ENCODE data around the gene SAMD1. TPM values are rescaled to one million over a fixed set of nuclear protein-coding genes. Genes with fewer than 3 reads are reported as not detected.

Gene SAMD1
- polyA plus RNA-seq (2013, experiment 1 of 2; ENCODE audit: insufficient read length): 42.3 TPM
- polyA plus RNA-seq (2013, experiment 2 of 2; ENCODE audit: insufficient read length): 32.6 TPM

GRCh38 chr19:14090509-14091080 lies at the start of gene SAMD1:
Gene SAMD1 (minus strand): TSS chr19:14090751.
- peak; percentile 89 for DNase-seq

GRCh38 chr19:14139944-14140343 lies 49.4 kb upstream of the SAMD1 start:
- DNase-seq: no peak

GRCh38 chr19:14138576-14139265 lies 48.2 kb upstream of the SAMD1 start:
- peak; percentile 48 for DNase-seq

- DNase-seq: peak; percentile 100
These were observed 46.1 kb upstream of the SAMD1 start, which contains the start of gene ASF1B for GRCh38 chr19:14136509-14137281. Gene ASF1B (minus strand): TSS chr19:14136589. CDS start chr19:14136456, 133 bp downstream.

- DNase-seq: no peak
These were observed 45.5 kb upstream of the SAMD1 start for GRCh38 chr19:14135985-14136508.

- no peak for DNase-seq
These were observed 44.8 kb upstream of the SAMD1 start for GRCh38 chr19:14135355-14135754.

GRCh38 chr19:14127929-14128509 lies 37.5 kb upstream of the SAMD1 start:
- no peak for DNase-seq

- no peak for DNase-seq
These were observed 36.6 kb upstream of the SAMD1 start for GRCh38 chr19:14127176-14127575.

- no peak for DNase-seq
These were observed 32.4 kb upstream of the SAMD1 start for GRCh38 chr19:14122924-14123323.

GRCh38 chr19:14120497-14120780 lies 29.9 kb upstream of the SAMD1 start:
- no peak for DNase-seq

GRCh38 chr19:14119644-14120496 lies 29.3 kb upstream of the SAMD1 start:
- no peak for DNase-seq

- no peak for DNase-seq
These were observed 28.6 kb upstream of the SAMD1 start for GRCh38 chr19:14119146-14119545.

GRCh38 chr19:14118165-14119051 lies 27.9 kb upstream of the SAMD1 start:
- DNase-seq: peak; percentile 43

- peak; percentile 99 for DNase-seq
These were observed 27.2 kb upstream of the SAMD1 start, which contains the start of gene PRKACA for GRCh38 chr19:14117668-14118164. Gene PRKACA (minus strand): TSS chr19:14117762. CDS start chr19:14117547, 215 bp downstream.

GRCh38 chr19:14116918-14117578 lies 26.5 kb upstream of the SAMD1 start:
- DNase-seq: no peak

- no peak for DNase-seq
These were observed 26.0 kb upstream of the SAMD1 start for GRCh38 chr19:14116525-14116917.

- DNase-seq: no peak
These were observed 25.2 kb upstream of the SAMD1 start for GRCh38 chr19:14115756-14116155.

- DNase-seq: no peak
These were observed 24.3 kb upstream of the SAMD1 start for GRCh38 chr19:14114854-14115253.

GRCh38 chr19:14114439-14114838 lies 23.9 kb upstream of the SAMD1 start:
- DNase-seq: no peak

All from fibroblast of skin of back (primary cell).